K562 (cell line): ENCODE measurements around the gene DLGAP5. TPM values are rescaled to one million over a fixed set of nuclear protein-coding genes. Genes with fewer than 3 reads are reported as not detected.

Experiments
- ATAC-seq: fragments of 200-7000 bp; cut with Tn5 transposase; 3 replicates; pipeline ENCODE4 v1.9.1; 2020; ENCODE audit warnings: moderate library complexity
- BruUV-seq: library from RNA; stranded (reverse); fragments of 400-500 nt; replicated peaks from 2 replicates; lab custom pipeline; 2021; lab: Mats Ljungman, UMichigan
- CTCF ChIA-PET: fragments of 300-600 bp; formaldehyde crosslinking; extraction: SDS; loops from one replicate; lab custom pipeline; 2021; ENCODE audit warnings: low intra/inter-chr PET ratio; lab: Yijun Ruan, JAX
- POLR2A ChIA-PET: fragments of 300-600, 350-650 bp; sonication (Branson Sonifier 250); formaldehyde crosslinking; extraction: SDS; loops from one replicate; lab custom pipeline; 2021; ENCODE audit warnings: antibody characterized with exemption, inconsistent platforms; lab: Yijun Ruan, JAX
- DNase-seq, 4 experiments: peaks; one replicate each; pipeline versions ENCODE4 v3.0.0 to v3.0.0-alpha.2; 2011 to 2018; ENCODE audit warnings: low spot score in 3 of 4, mixed read lengths in 3 of 4; ENCODE audit errors: extremely low read depth in 1 of 4
- FAIRE-seq: peaks from 2 replicates; lab custom pipeline; 2011; peaks lifted over from hg19 to GRCh38; lab: Jason Lieb, UNC
- H2AFZ ChIP-seq: 2 replicates; pipeline ENCODE4 v1.6.0; 2011; ENCODE audit warnings: low read depth, low read length, control low read depth, inconsistent platforms
- H3K27ac ChIP-seq: fragments of 200-600 bp; 3 replicates; pipeline ENCODE4 v1.8.0; 2011; ENCODE audit warnings: low read depth, mild to moderate bottlenecking, control low read depth, inconsistent platforms, low read length, moderate library complexity, mixed read lengths; ENCODE audit errors: extremely low read depth
- H3K27me3 ChIP-seq, 2 experiments: fragments of 300-600 bp in 1 of 2; 2 replicates in 1 of 2; 3 replicates in 1 of 2; pipeline versions ENCODE4 v1.6.0 to v1.8.0; 2011; ENCODE audit warnings: inconsistent platforms in 2 of 2, low read length in 2 of 2, mild to moderate bottlenecking in 1 of 2, mixed read lengths in 1 of 2, moderate library complexity in 1 of 2; ENCODE audit not compliant: control insufficient read depth in 2 of 2, insufficient read depth in 2 of 2
- H3K36me3 ChIP-seq: fragments of 300-600 bp; 3 replicates; pipeline ENCODE4 v1.8.0; 2011; ENCODE audit warnings: mild to moderate bottlenecking, low read length, inconsistent platforms; ENCODE audit not compliant: control insufficient read depth, insufficient read depth
- H3K4me1 ChIP-seq, 2 experiments: fragments of 200-600 bp in 1 of 2; replicated peaks in 1 of 2; 2 replicates in 1 of 2; 3 replicates in 1 of 2; pipeline versions ENCODE4 v1.5.1 to v1.8.0; 2011; ENCODE audit warnings: inconsistent platforms in 2 of 2, low read length in 2 of 2, mild to moderate bottlenecking in 1 of 2, mixed read lengths in 1 of 2, moderate library complexity in 1 of 2; ENCODE audit not compliant: control insufficient read depth in 2 of 2, insufficient read depth in 2 of 2
- H3K4me2 ChIP-seq: 2 replicates; pipeline ENCODE4 v1.6.1; 2011; ENCODE audit warnings: low read length, control low read depth, inconsistent platforms, mixed read lengths; ENCODE audit not compliant: insufficient read depth
- H3K4me3 ChIP-seq: fragments of 200-600 bp; sonication (generic), shearing (Covaris generic); 2 replicates; pipeline ENCODE4 v1.5.1; 2016; ENCODE audit warnings: control low read depth, inconsistent platforms
- H3K79me2 ChIP-seq: fragments of 200-600 bp; 3 replicates; pipeline ENCODE4 v1.8.0; 2011; ENCODE audit warnings: low read length, inconsistent platforms; ENCODE audit not compliant: control insufficient read depth, insufficient read depth
- H3K9ac ChIP-seq, 2 experiments: 2 replicates each; pipeline versions ENCODE4 v1.6.0 to v1.6.1; 2011; ENCODE audit warnings: low read depth in 2 of 2, low read length in 2 of 2, control low read depth in 1 of 2, inconsistent platforms in 1 of 2, mild to moderate bottlenecking in 1 of 2, mixed read lengths in 1 of 2; ENCODE audit not compliant: insufficient read depth in 1 of 2
- H3K9me1 ChIP-seq: one replicate; pipeline ENCODE4 v1.6.0; 2011; ENCODE audit warnings: inconsistent platforms, mild to moderate bottlenecking, low read length, moderate library complexity; ENCODE audit not compliant: control insufficient read depth, insufficient read depth
- H3K9me3 ChIP-seq: replicated peaks from 2 replicates; pipeline ENCODE4 v1.5.1; 2011; ENCODE audit warnings: low read depth, low read length, inconsistent platforms; ENCODE audit not compliant: control insufficient read depth, insufficient read depth
- H4K20me1 ChIP-seq: replicated peaks from 2 replicates; pipeline ENCODE4 v1.6.1; 2011; ENCODE audit warnings: low read length, inconsistent platforms, mixed read lengths; ENCODE audit not compliant: control insufficient read depth, insufficient read depth
- ARNT ChIP-seq, 2 experiments: fragments of 450-650 bp; IDR thresholded peaks; 2 replicates each; pipeline ENCODE4 v1.6.1; 2016; ENCODE audit warnings: mild to moderate bottlenecking in 1 of 2
- BRD4 ChIP-seq: fragments of 200-600 bp; sonication (generic); IDR thresholded peaks from 2 replicates; pipeline ENCODE4 v1.6.1; 2017; ENCODE audit warnings: inconsistent platforms
- C11orf30 ChIP-seq: fragments of 450-650 bp; IDR thresholded peaks from 2 replicates; pipeline ENCODE4 v1.6.1; 2016; ENCODE audit warnings: low read depth, mild to moderate bottlenecking
- DEAF1 ChIP-seq: fragments of 450-650 bp; formaldehyde crosslinking; IDR thresholded peaks from 2 replicates; pipeline ENCODE4 v1.4.0; 2020; ENCODE audit warnings: mild to moderate bottlenecking, moderate library complexity
- ESRRB ChIP-seq: fragments of 250-450 bp; sonication (Bioruptor Pico); IDR thresholded peaks from 2 replicates; pipeline ENCODE4 v1.5.0; 2020; ENCODE audit warnings: mild to moderate bottlenecking, moderate library complexity, borderline replicate concordance
- HDAC1 ChIP-seq, 2 experiments: fragments of 450-650 bp; IDR thresholded peaks; 2 replicates each; pipeline ENCODE4 v1.6.1; 2016 to 2017; ENCODE audit warnings: inconsistent platforms in 1 of 2, mild to moderate bottlenecking in 1 of 2, moderate library complexity in 1 of 2
- NR2C2 ChIP-seq, 2 experiments: fragments of 200-800 bp in 1 of 2; sonication (Bioruptor generic) in 1 of 2; sonication (generic) in 1 of 2; formaldehyde crosslinking in 1 of 2; IDR thresholded peaks; 2 replicates each; pipeline versions ENCODE4 v1.6.1 to v1.8.0; 2016 to 2022; ENCODE audit warnings: mild to moderate bottlenecking in 1 of 2, missing compliant biosample characterization in 1 of 2, missing genetic modification characterization in 1 of 2, missing genetic modification reagents in 1 of 2
- NRF1 ChIP-seq, 2 experiments: fragments of 450-650 bp; IDR thresholded peaks in 1 of 2; conservative IDR thresholded peaks in 1 of 2; 2 replicates each; pipeline ENCODE4 v1.6.1; 2014; ENCODE audit warnings: mild to moderate bottlenecking in 2 of 2
- TEAD2 ChIP-seq: fragments of 450-650 bp; IDR thresholded peaks from 2 replicates; pipeline ENCODE4 v1.6.1; 2016; ENCODE audit warnings: missing genetic modification characterization, control low read depth, missing compliant biosample characterization
- ZBTB8A ChIP-seq: fragments of 450-650 bp; IDR thresholded peaks from 2 replicates; pipeline ENCODE4 v1.6.1; 2018; ENCODE audit warnings: mild to moderate bottlenecking, moderate library complexity; ENCODE audit not compliant: partially characterized antibody
- ZNF740 ChIP-seq, 3 experiments: fragments of 200-800 bp in 1 of 3; sonication (Bioruptor generic) in 1 of 3; sonication (generic) in 1 of 3; formaldehyde crosslinking in 1 of 3; IDR thresholded peaks; 2 replicates each; pipeline versions ENCODE4 v1.6.1 to v1.8.0; 2016 to 2022; ENCODE audit warnings: mild to moderate bottlenecking in 2 of 3, missing compliant biosample characterization in 2 of 3, missing genetic modification characterization in 2 of 3, missing genetic modification reagents in 1 of 3
- WGBS: fragments of 100-300 bp; shearing (Covaris generic); methylation state at CpG from one replicate; pipeline ENCODE4 v1.1.6; 2016; ENCODE audit warnings: low coverage, mixed read lengths; ENCODE audit not compliant: insufficient coverage; ENCODE audit errors: missing lambda C conversion rate; 5-methylcytosine and 5-hydroxymethylcytosine counted together
- in situ Hi-C: fragments of 300-500 bp; cut with MboI; formaldehyde crosslinking; loops from 4 replicates; pipeline ENCODE4 v1.15.0; 2018; ENCODE audit warnings: inconsistent platforms, mixed read lengths
- intact Hi-C: fragments of 100-400 bp; cut with micrococcal nuclease; formaldehyde crosslinking; loops from 2 replicates; pipeline ENCODE4 v1.14.2; 2022
- polyA plus RNA-seq, 8 experiments: library from polyadenylated mRNA; depleted of rRNA in 4 of 8; stranded (reverse) in 5 of 8; unstranded in 3 of 8; fragments of >200 nt; fragmentation: Nextera tagmentation in 2 of 8; fragmentation: Illumina TruSeq in 1 of 8; extraction: Ambion mirVana in 2 of 8; extraction: Trizol in 1 of 8; gene quantifications; 2 replicates each; pipeline versions ENCODE4 v1.2.1 to v1.2.3, GENCODE V29; 2011 to 2014; ENCODE audit warnings: inconsistent platforms in 1 of 8, missing spikeins in 1 of 8
- total RNA-seq, 7 experiments: library from RNA; depleted of rRNA in 6 of 7; stranded (reverse); fragments of >200 nt in 6 of 7; fragmentation: Illumina TruSeq in 2 of 7; extraction: Trizol in 2 of 7; gene quantifications; 2 replicates each; pipeline versions ENCODE4 v1.2.1 to v1.2.3, GENCODE V29; 2011 to 2021; ENCODE audit warnings: low replicate concordance in 1 of 7
- TF ChIP-seq, protein P1 (sequence below), 2 experiments: IDR thresholded peaks in 1 of 2; conservative IDR thresholded peaks in 1 of 2; 2 replicates each; pipeline ENCODE4 v1.6.1; 2016; ENCODE audit warnings: low read depth in 2 of 2, mild to moderate bottlenecking in 1 of 2, missing compliant biosample characterization in 1 of 2, missing genetic modification characterization in 1 of 2, moderate library complexity in 1 of 2

Gene DLGAP5
- total and polyA plus RNA-seq, 9 of the 15 experiments (the other 6 are each of a cell fraction or from before 2014, with no cell fraction given) = 39.1 to 80.0 (median 59.9) TPM

GRCh38 chr14:55207832-55208231 is 16.4 kb upstream of the DLGAP5 start (continued):
- TF ChIP-seq NR2C2 (CRISPR knock-in tag; IDR thresholded peaks at IDR 0.05) = no peak
- no peak for TF ChIP-seq NR2C2 (tag; IDR thresholded peaks at IDR 0.05)
- TF ChIP-seq ESRRB (CRISPR knock-in tag) = no peak
- no peak for TF ChIP-seq ZBTB8A
- TF ChIP-seq C11orf30 = no peak
- TF ChIP-seq NRF1 (conservative IDR thresholded peaks at IDR 0.05 in 1 of 2, IDR thresholded peaks at IDR 0.05 in 1 of 2) = no peak
- no peak for TF ChIP-seq TEAD2 (tag)
- TF ChIP-seq ZNF740 (CRISPR knock-in tag; IDR thresholded peaks at IDR 0.05) = no peak
- no peak for TF ChIP-seq ZNF740 (tag; IDR thresholded peaks at IDR 0.05)
- TF ChIP-seq BRD4 = no peak
- no peak for TF ChIP-seq HDAC1 (IDR thresholded peaks at IDR 0.05)
- TF ChIP-seq ARNT (IDR thresholded peaks at IDR 0.05) = no peak
- TF ChIP-seq, all 486 proteins: peak for 0

GRCh38 chr14:55206175-55206693 is 14.8 kb upstream of the DLGAP5 start:
- no TSS peak for BruUV-seq
- intact Hi-C loops (no loop called here), in situ Hi-C loops (loop anchor here (25.0 kb wide), 1 partner anchor 1281 kb away; no protein-coding TSS in a partner anchor)
- no peak overlapping the region for H3K4me2 ChIP-seq
- no peak overlapping the region for H3K27ac ChIP-seq
- CTCF ChIA-PET = no interaction called here
- no peaks in the 10 kb centered on the region for H3K9me3 ChIP-seq
- DNase-seq (no peak), ATAC-seq (no peak), FAIRE-seq (no peak)
- no peaks in the 10 kb centered on the region; a peak in 1 of 5 replicates for H3K4me1 ChIP-seq
- H4K20me1 ChIP-seq = no peaks in the 10 kb centered on the region
- H3K9me1 ChIP-seq = no peaks in the 10 kb centered on the region
- no peak for TF ChIP-seq DEAF1 (CRISPR knock-in tag)
- TF ChIP-seq, protein P1, sequence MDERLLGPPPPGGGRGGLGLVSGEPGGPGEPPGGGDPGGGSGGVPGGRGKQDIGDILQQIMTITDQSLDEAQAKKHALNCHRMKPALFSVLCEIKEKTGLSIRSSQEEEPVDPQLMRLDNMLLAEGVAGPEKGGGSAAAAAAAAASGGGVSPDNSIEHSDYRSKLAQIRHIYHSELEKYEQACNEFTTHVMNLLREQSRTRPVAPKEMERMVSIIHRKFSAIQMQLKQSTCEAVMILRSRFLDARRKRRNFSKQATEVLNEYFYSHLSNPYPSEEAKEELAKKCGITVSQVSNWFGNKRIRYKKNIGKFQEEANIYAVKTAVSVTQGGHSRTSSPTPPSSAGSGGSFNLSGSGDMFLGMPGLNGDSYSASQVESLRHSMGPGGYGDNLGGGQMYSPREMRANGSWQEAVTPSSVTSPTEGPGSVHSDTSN (CRISPR knock-in tag; IDR thresholded peaks at IDR 0.05; ENCODE audit: low read depth) = no peak
- TF ChIP-seq, protein P1 (tag; conservative IDR thresholded peaks at IDR 0.05; ENCODE audit: low read depth) = peak; percentile 59
- no peak overlapping the region for H3K4me3 ChIP-seq
- 0% methylated on average over 2 of the region's 2 CpGs for WGBS
- H3K9ac ChIP-seq = no peak overlapping the region
- H3K79me2 ChIP-seq = no peaks in the 10 kb centered on the region
- no peaks in the 10 kb centered on the region for H3K36me3 ChIP-seq
- no peak overlapping the region for H2AFZ ChIP-seq
- H3K27me3 ChIP-seq = no peaks in the 10 kb centered on the region
- POLR2A ChIA-PET = no interaction called here
